AG04450 (cell line): Measurements from ENCODE around the gene SMPD3. TPM values are rescaled to one million over a fixed set of nuclear protein-coding genes. Genes with fewer than 3 reads are reported as not detected.

Source experiments
- CTCF ChIA-PET: fragments of 300-600, 350-600 bp; formaldehyde crosslinking; extraction: SDS; loops from one replicate; lab custom pipeline; 2022; ENCODE audit warnings: antibody characterized with exemption, inconsistent platforms; lab: Charles Lee
- POLR2A ChIA-PET: fragments of 350-600 bp; formaldehyde crosslinking; extraction: SDS; loops from one replicate; lab custom pipeline; 2021; ENCODE audit warnings: antibody characterized with exemption, inconsistent platforms; lab: Yijun Ruan, JAX
- DNase-seq: peaks from one replicate; pipeline ENCODE4 v3.0.0-alpha.2; 2011; ENCODE audit warnings: low read depth, low spot score
- H3K27ac ChIP-seq: one replicate; pipeline ENCODE4 v1.5.1; 2012; ENCODE audit warnings: low read depth, low read length, control low read depth
- H3K27me3 ChIP-seq: one replicate; pipeline ENCODE4 v1.6.0; 2012; ENCODE audit warnings: low read length; ENCODE audit not compliant: control insufficient read depth, insufficient read depth
- H3K4me3 ChIP-seq: 2 replicates; pipeline ENCODE4 v1.5.1; 2011; ENCODE audit warnings: mild to moderate bottlenecking, low read depth, low read length, control low read depth
- H3K9me3 ChIP-seq: 2 replicates; pipeline ENCODE4 v1.5.1; 2012; ENCODE audit warnings: low read length; ENCODE audit not compliant: control insufficient read depth, insufficient read depth
- CTCF ChIP-seq: IDR thresholded peaks from 2 replicates; pipeline ENCODE4 v1.5.1; 2011; ENCODE audit warnings: low read depth, low read length, control low read depth, inconsistent platforms
- polyA plus RNA-seq: library from polyadenylated mRNA; depleted of rRNA; stranded (reverse); fragments of >200 nt; gene quantifications from 2 replicates; pipeline ENCODE4 v1.2.3, GENCODE V29; 2011

SMPD3 gene
- polyA plus RNA-seq, 1 experiment, result not detected

- no peak for DNase-seq
- ChIA-PET POLR2A (no interaction called here), CTCF (interaction anchor here (1.0 to 2.3 kb wide), 3 partner anchors 22 to 91 kb away, joined by 3 to 5 read pairs (median 3); no protein-coding TSS in a partner anchor)
Measured at GRCh38 chr16:68487669-68488068, 39.4 kb upstream of the SMPD3 start.

GRCh38 chr16:68487203-68487514, 38.9 kb upstream of the SMPD3 start:
- Histone ChIP-seq H3K27me3 (peaks cover 7% of the 10 kb centered on the region), H3K27ac (no peak overlapping the region), H3K4me3 (no peak overlapping the region), H3K9me3 (no peaks in the 10 kb centered on the region; the same call in 1 of the 2 replicates)
- no peak for TF ChIP-seq CTCF
- DNase-seq, result no peak
- ChIA-PET POLR2A (no interaction called here), CTCF (interaction anchor here (2.3 kb wide), 1 partner anchor 41 kb away, joined by 5 read pairs; no protein-coding TSS in a partner anchor)

More at GRCh38 chr16:68487669-68488068, 39.4 kb upstream of the SMPD3 start:
- Histone ChIP-seq H3K9me3 (no peaks in the 10 kb centered on the region; the same call in 1 of the 2 replicates), H3K27ac (no peak overlapping the region), H3K4me3 (no peak overlapping the region), H3K27me3 (peaks cover 9% of the 10 kb centered on the region)
- no peak for TF ChIP-seq CTCF

GRCh38 chr16:68486502-68487202, 38.3 kb upstream of the SMPD3 start:
- H3K4me3 ChIP-seq, result no peak overlapping the region
- H3K27ac ChIP-seq, result no peak overlapping the region
- DNase-seq, result no peak
- ChIA-PET POLR2A (no interaction called here), CTCF (interaction anchor here (2.3 kb wide), 1 partner anchor 42 kb away, joined by 5 read pairs; no protein-coding TSS in a partner anchor)
- TF ChIP-seq CTCF, result no peak
- peaks cover 7% of the 10 kb centered on the region for H3K27me3 ChIP-seq
- no peaks in the 10 kb centered on the region; the same call in 1 of the 2 replicates for H3K9me3 ChIP-seq

- no peak for DNase-seq
- Histone ChIP-seq H3K27ac (no peak overlapping the region), H3K27me3 (peaks cover 4% of the 10 kb centered on the region), H3K4me3 (no peak overlapping the region), H3K9me3 (no peaks in the 10 kb centered on the region)
- ChIA-PET POLR2A (no interaction called here), CTCF (interaction anchor here (0.6 kb wide), 1 partner anchor 84 kb away, joined by 3 read pairs; no protein-coding TSS in a partner anchor)
- no peak for TF ChIP-seq CTCF
Measured at GRCh38 chr16:68481636-68482035, 33.3 kb upstream of the SMPD3 start.
